ENCODE results near the gene PRKAR2B. TPM values are rescaled to one million over a fixed set of nuclear protein-coding genes. Genes with fewer than 3 reads are reported as not detected.

The PRKAR2B gene
- total and polyA plus RNA-seq, 2 experiments from 2014 or later, result 48.8 to 50.6 TPM

DNA sequence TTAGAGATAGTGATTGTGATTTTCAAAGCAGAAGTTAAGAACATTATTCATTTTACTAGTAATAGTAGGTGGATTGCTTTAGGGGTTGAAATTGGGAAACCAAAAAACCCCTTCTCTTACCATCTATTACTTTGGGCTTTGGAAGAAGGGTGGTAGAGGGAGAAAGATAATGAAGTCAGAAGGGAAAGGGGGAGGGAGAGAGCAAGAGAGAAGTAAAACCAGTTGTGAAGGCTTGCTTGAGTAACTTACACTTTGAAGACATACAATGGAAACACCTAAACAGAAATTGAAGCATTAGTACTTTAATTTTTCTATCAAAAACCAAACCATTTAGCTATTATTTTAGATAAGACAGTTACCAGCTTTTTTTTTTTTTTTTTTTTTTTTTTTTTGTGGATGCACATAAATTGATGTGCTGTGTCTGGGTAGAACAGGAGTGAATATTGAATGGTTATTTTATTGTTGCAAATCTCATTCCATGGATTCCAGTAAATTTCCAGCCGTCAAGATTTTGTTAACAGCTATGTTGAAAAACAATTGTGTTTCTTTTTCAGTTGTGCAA is 5.5 kb downstream of the PRKAR2B start:
- no peak overlapping the region for H3K4me3 Mint-ChIP-seq
- H3K36me3 Mint-ChIP-seq (ENCODE audit: low read depth), result no peaks in the 10 kb centered on the region
- H3K36me3 ChIP-seq (ENCODE audit: insufficient read depth), result no peaks in the 10 kb centered on the region
- H3K9me3 Mint-ChIP-seq, result no peaks in the 10 kb centered on the region; the same call in 2 of the 3 replicates
- H3K27ac Mint-ChIP-seq, result no peak overlapping the region
- ATAC-seq, result no peak
- peaks cover 50% of the 10 kb centered on the region for H3K4me1 Mint-ChIP-seq
- H3K4me3 ChIP-seq, result no peak overlapping the region
- no peak overlapping the region for H3K4me2 ChIP-seq
- H3K27ac ChIP-seq (ENCODE audit: low read depth), result no peak overlapping the region
- peaks cover 5% of the 10 kb centered on the region for H3K27me3 ChIP-seq (ENCODE audit: insufficient read depth)
- TF ChIP-seq, protein P1, sequence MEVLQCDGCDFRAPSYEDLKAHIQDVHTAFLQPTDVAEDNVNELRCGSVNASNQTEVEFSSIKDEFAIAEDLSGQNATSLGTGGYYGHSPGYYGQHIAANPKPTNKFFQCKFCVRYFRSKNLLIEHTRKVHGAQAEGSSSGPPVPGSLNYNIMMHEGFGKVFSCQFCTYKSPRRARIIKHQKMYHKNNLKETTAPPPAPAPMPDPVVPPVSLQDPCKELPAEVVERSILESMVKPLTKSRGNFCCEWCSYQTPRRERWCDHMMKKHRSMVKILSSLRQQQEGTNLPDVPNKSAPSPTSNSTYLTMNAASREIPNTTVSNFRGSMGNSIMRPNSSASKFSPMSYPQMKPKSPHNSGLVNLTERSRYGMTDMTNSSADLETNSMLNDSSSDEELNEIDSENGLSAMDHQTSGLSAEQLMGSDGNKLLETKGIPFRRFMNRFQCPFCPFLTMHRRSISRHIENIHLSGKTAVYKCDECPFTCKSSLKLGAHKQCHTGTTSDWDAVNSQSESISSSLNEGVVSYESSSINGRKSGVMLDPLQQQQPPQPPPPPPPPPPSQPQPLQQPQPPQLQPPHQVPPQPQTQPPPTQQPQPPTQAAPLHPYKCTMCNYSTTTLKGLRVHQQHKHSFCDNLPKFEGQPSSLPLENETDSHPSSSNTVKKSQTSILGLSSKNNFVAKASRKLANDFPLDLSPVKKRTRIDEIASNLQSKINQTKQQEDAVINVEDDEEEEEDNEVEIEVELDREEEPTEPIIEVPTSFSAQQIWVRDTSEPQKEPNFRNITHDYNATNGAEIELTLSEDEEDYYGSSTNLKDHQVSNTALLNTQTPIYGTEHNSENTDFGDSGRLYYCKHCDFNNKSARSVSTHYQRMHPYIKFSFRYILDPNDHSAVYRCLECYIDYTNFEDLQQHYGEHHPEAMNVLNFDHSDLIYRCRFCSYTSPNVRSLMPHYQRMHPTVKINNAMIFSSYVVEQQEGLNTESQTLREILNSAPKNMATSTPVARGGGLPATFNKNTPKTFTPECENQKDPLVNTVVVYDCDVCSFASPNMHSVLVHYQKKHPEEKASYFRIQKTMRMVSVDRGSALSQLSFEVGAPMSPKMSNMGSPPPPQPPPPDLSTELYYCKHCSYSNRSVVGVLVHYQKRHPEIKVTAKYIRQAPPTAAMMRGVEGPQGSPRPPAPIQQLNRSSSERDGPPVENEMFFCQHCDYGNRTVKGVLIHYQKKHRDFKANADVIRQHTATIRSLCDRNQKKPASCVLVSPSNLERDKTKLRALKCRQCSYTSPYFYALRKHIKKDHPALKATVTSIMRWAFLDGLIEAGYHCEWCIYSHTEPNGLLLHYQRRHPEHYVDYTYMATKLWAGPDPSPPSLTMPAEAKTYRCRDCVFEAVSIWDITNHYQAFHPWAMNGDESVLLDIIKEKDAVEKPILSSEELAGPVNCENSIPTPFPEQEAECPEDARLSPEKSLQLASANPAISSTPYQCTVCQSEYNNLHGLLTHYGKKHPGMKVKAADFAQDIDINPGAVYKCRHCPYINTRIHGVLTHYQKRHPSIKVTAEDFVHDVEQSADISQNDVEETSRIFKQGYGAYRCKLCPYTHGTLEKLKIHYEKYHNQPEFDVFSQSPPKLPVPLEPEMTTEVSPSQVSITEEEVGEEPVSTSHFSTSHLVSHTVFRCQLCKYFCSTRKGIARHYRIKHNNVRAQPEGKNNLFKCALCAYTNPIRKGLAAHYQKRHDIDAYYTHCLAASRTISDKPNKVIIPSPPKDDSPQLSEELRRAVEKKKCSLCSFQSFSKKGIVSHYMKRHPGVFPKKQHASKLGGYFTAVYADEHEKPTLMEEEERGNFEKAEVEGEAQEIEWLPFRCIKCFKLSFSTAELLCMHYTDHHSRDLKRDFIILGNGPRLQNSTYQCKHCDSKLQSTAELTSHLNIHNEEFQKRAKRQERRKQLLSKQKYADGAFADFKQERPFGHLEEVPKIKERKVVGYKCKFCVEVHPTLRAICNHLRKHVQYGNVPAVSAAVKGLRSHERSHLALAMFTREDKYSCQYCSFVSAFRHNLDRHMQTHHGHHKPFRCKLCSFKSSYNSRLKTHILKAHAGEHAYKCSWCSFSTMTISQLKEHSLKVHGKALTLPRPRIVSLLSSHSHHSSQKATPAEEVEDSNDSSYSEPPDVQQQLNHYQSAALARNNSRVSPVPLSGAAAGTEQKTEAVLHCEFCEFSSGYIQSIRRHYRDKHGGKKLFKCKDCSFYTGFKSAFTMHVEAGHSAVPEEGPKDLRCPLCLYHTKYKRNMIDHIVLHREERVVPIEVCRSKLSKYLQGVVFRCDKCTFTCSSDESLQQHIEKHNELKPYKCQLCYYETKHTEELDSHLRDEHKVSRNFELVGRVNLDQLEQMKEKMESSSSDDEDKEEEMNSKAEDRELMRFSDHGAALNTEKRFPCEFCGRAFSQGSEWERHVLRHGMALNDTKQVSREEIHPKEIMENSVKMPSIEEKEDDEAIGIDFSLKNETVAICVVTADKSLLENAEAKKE (CRISPR knock-in tag; IDR thresholded peaks at IDR 0.05), result no peak
- no peak for TF ChIP-seq POLR2AphosphoS5 (IDR thresholded peaks at IDR 0.05; ENCODE audit: low read depth)
- H3K9me2 ChIP-seq (ENCODE audit: insufficient read depth), result no peaks in the 10 kb centered on the region
- H3K4me1 ChIP-seq (ENCODE audit: insufficient read depth), result peaks cover 56% of the 10 kb centered on the region
- H3K27me3 Mint-ChIP-seq (ENCODE audit: insufficient read depth, low read depth, poor library complexity), result peaks cover 7% of the 10 kb centered on the region
- peaks cover 93% of the 10 kb centered on the region for H3K79me2 ChIP-seq (replicated peaks; ENCODE audit: insufficient read depth)
- H2AFZ ChIP-seq, result no peak overlapping the region
- no peaks in the 10 kb centered on the region for H3F3A ChIP-seq (replicated peaks; ENCODE audit: low read depth)
- H4K20me1 ChIP-seq (replicated peaks; ENCODE audit: insufficient read depth), result no peaks in the 10 kb centered on the region
- no peak for DNase-seq (ENCODE audit: low spot score)

DNA sequence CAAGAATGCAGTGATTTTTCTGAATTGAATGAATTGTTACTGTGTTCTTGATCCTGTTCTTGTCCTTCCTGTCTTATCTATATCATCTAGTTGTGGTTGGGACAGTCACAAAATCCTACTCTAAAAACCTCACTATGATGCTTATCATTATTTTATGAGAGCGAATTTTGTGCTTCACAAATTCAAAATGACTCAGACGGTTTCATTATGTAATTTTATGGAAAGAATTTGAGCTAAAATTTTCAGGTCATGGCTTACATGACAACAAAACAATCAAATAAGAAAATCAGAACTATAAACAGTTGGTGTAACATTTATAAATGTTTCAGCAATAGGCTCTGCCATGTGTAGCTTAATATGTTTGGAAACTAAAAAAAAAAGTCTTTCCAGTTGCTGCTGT is 6.9 kb downstream of the PRKAR2B start:
- Histone ChIP-seq H4K20me1 (replicated peaks; ENCODE audit: insufficient read depth) (no peaks in the 10 kb centered on the region), H3K4me2 (no peak overlapping the region), H3K4me1 (ENCODE audit: insufficient read depth) (peaks cover 47% of the 10 kb centered on the region), H3K27ac (ENCODE audit: low read depth) (0 out of 2 replicates have a peak overlapping the region, but pooled peaks have one; percentile 21), H3K79me2 (replicated peaks; ENCODE audit: insufficient read depth) (peaks cover 95% of the 10 kb centered on the region), H3K4me3 (no peak overlapping the region), H3K27me3 (ENCODE audit: insufficient read depth) (no peaks in the 10 kb centered on the region), H3K9me2 (ENCODE audit: insufficient read depth) (no peaks in the 10 kb centered on the region), H3K36me3 (ENCODE audit: insufficient read depth) (no peaks in the 10 kb centered on the region), H2AFZ (no peak overlapping the region), H3F3A (replicated peaks; ENCODE audit: low read depth) (no peaks in the 10 kb centered on the region)
- peaks cover 40% of the 10 kb centered on the region for H3K4me1 Mint-ChIP-seq
- DNase-seq (ENCODE audit: low spot score), result no peak
- peaks cover 4% of the 10 kb centered on the region for H3K27me3 Mint-ChIP-seq (ENCODE audit: insufficient read depth, low read depth, poor library complexity)
- no peak overlapping the region for H3K4me3 Mint-ChIP-seq
- 0 out of 2 replicates have a peak overlapping the region, but pooled peaks have one; percentile 10 for H3K27ac Mint-ChIP-seq
- peaks cover 2% of the 10 kb centered on the region; the same call in 2 of the 3 replicates for H3K36me3 Mint-ChIP-seq (ENCODE audit: low read depth)
- no peak for ATAC-seq
- no peaks in the 10 kb centered on the region; the same call in 2 of the 3 replicates for H3K9me3 Mint-ChIP-seq
- TF ChIP-seq, protein P2, sequence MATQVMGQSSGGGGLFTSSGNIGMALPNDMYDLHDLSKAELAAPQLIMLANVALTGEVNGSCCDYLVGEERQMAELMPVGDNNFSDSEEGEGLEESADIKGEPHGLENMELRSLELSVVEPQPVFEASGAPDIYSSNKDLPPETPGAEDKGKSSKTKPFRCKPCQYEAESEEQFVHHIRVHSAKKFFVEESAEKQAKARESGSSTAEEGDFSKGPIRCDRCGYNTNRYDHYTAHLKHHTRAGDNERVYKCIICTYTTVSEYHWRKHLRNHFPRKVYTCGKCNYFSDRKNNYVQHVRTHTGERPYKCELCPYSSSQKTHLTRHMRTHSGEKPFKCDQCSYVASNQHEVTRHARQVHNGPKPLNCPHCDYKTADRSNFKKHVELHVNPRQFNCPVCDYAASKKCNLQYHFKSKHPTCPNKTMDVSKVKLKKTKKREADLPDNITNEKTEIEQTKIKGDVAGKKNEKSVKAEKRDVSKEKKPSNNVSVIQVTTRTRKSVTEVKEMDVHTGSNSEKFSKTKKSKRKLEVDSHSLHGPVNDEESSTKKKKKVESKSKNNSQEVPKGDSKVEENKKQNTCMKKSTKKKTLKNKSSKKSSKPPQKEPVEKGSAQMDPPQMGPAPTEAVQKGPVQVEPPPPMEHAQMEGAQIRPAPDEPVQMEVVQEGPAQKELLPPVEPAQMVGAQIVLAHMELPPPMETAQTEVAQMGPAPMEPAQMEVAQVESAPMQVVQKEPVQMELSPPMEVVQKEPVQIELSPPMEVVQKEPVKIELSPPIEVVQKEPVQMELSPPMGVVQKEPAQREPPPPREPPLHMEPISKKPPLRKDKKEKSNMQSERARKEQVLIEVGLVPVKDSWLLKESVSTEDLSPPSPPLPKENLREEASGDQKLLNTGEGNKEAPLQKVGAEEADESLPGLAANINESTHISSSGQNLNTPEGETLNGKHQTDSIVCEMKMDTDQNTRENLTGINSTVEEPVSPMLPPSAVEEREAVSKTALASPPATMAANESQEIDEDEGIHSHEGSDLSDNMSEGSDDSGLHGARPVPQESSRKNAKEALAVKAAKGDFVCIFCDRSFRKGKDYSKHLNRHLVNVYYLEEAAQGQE (IDR thresholded peaks at IDR 0.05; ENCODE audit: unreplicated experiment), result no peak
- TF ChIP-seq, protein P3, sequence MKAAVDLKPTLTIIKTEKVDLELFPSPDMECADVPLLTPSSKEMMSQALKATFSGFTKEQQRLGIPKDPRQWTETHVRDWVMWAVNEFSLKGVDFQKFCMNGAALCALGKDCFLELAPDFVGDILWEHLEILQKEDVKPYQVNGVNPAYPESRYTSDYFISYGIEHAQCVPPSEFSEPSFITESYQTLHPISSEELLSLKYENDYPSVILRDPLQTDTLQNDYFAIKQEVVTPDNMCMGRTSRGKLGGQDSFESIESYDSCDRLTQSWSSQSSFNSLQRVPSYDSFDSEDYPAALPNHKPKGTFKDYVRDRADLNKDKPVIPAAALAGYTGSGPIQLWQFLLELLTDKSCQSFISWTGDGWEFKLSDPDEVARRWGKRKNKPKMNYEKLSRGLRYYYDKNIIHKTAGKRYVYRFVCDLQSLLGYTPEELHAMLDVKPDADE (IDR thresholded peaks at IDR 0.05), result no peak
- no peak for TF ChIP-seq JUNB (IDR thresholded peaks at IDR 0.05; ENCODE audit: unreplicated experiment)

All from GM23338 (cell line).